Choroid plexus epithelial cell (primary cell): ENCODE results near the gene CCDC85A.

ENCODE experiments used
- DNase-seq: peaks from one replicate; pipeline ENCODE4 v3.0.0-alpha.2; 2010; ENCODE audit warnings: low read depth
- H3K4me3 ChIP-seq: 2 replicates; pipeline ENCODE4 v1.5.1; 2011; ENCODE audit warnings: low read depth, mild to moderate bottlenecking, control low read depth, low read length, moderate library complexity
- TF ChIP-seq, protein P1 (sequence below): conservative IDR thresholded peaks from 2 replicates; pipeline ENCODE4 v1.5.1; 2011; ENCODE audit warnings: low read depth, mild to moderate bottlenecking, control low read depth, inconsistent platforms, low read length, moderate library complexity

Gene CCDC85A

DNA sequence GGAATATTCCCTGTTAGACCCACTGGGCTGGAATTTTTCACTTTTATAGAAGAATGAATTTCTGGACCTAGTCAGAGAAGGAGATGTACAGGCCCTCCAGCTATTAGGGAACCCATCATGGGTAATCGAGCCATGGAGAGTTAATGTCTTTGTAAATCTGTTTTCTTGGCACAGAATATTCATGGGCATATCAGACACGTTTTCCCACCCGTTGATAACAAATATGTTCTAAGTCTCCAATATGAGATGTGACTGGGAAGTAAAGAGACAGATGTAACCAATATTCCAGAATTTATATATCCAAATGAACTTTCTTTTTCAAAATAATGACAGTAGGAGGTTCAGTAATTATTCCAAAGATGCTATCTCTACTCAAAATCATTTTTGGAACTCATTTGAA, 38.7 kb downstream of the CCDC85A start:
- DNase-seq = no peak
- TF ChIP-seq, protein P1, sequence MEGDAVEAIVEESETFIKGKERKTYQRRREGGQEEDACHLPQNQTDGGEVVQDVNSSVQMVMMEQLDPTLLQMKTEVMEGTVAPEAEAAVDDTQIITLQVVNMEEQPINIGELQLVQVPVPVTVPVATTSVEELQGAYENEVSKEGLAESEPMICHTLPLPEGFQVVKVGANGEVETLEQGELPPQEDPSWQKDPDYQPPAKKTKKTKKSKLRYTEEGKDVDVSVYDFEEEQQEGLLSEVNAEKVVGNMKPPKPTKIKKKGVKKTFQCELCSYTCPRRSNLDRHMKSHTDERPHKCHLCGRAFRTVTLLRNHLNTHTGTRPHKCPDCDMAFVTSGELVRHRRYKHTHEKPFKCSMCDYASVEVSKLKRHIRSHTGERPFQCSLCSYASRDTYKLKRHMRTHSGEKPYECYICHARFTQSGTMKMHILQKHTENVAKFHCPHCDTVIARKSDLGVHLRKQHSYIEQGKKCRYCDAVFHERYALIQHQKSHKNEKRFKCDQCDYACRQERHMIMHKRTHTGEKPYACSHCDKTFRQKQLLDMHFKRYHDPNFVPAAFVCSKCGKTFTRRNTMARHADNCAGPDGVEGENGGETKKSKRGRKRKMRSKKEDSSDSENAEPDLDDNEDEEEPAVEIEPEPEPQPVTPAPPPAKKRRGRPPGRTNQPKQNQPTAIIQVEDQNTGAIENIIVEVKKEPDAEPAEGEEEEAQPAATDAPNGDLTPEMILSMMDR = no peak
- H3K4me3 ChIP-seq = no peak overlapping the region

DNA sequence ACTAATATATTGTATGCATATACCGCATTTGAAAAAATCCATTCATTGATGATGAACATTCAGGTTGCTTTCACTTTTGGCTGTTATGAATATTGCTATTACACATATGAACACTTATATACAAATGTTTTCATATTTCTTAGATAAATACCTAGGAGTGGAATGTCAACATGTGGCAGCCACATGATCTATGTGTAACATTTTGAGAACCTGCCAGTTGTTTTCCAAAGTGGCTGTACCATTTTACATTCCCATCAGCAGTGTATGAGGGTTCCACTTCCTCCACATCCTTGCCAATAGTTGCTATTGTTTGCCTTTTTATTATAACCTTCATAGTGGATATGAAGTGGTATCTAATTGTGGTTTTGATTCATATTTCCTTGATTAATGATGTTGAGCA, 40.5 kb downstream of the CCDC85A start:
- DNase-seq = no peak
- TF ChIP-seq, protein P1 = no peak
- H3K4me3 ChIP-seq = no peak overlapping the region

DNA sequence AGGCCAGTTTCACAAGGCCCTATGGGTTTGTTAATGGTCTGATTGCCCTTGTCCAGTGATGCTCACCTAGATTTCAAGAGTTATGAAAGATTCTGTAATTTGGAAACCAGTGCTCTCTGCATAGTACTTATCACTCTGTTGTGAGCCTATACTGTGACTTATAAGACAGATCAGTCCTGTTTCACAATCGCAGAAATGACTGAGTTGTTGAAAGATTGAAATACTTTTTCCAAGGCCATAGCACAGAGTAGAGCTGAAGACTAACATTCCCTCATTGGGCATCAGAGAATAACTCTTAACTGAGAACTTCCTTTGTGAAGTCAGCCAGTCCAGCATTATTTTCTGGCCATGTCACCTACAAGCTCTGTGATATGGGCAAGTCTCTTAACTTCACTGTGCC, 44.0 kb downstream of the CCDC85A start:
- H3K4me3 ChIP-seq = no peak overlapping the region
- TF ChIP-seq, protein P1 = no peak
- no peak for DNase-seq

DNA sequence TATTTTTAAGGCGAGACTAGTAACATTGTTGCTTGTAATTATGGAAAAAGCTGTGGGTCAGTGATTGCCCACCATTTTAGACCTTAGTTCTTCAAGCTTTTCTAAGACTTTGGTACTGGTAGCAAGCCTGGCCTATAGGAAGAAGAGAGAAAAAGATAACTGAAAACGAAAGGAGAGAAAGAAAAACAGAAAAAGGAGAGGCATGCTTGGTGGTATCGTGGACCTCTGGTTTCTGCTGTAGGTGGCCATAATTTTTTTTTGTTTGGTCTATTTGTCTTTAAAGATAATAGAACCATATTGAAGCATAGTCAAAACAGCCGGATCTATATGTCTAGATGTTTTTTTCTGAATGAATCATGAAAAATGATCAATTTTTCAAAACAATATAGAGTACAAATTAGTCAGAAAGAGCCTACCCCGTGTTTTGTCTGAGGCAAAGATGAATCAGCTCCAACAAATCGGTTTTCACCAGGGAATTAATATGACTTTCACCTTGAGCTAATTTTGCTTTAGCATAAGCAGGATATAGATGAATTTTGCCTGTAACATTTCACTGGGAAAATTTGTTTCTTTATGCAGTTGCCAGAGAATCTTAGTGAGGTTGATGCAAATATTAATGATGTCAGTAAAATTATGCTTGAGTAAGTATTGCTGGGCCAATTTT, 45.7 kb downstream of the CCDC85A start:
- no peak for DNase-seq
- TF ChIP-seq, protein P1 = no peak
- no peak overlapping the region for H3K4me3 ChIP-seq

DNA sequence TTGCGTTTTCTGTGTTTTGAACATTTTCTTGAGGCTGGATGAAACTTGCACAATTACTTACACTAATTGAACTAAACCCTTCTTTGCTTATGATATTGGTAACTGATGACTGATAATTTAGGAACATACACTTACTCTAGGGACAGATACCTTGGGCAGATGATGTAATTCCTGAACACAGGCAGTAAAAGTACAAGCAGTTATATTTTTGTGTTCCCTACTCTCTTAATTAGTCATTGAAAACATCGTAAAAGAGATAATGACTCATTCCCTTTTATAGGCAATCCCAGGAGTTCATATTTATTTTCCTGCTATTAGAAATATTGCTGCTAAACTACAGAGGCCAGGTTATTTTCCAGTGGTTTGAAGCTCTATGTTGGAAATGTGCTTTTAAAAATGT, 46.4 kb downstream of the CCDC85A start:
- H3K4me3 ChIP-seq = no peak overlapping the region
- no peak for DNase-seq
- TF ChIP-seq, protein P1 = no peak

DNA sequence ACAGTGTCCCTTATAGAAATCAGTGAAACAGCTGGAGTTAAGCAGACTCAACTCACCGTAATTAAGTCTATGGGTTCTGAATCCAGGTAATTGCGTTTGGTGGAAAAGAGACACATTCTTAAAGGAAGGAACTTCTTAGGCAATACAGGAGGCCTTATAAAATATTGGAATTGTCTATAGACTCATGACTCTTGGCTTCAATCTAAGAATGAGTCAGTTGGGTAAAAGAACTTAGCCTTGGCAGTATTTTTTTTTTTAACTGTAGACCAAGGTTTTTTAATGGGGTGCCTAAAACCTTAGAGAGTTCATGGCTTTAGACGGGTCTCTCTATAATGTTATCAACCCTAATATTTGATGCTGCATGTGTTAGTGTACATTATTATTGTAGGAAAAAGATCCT, 47.6 kb downstream of the CCDC85A start:
- TF ChIP-seq, protein P1 = no peak
- no peak for DNase-seq
- no peak overlapping the region for H3K4me3 ChIP-seq

DNA sequence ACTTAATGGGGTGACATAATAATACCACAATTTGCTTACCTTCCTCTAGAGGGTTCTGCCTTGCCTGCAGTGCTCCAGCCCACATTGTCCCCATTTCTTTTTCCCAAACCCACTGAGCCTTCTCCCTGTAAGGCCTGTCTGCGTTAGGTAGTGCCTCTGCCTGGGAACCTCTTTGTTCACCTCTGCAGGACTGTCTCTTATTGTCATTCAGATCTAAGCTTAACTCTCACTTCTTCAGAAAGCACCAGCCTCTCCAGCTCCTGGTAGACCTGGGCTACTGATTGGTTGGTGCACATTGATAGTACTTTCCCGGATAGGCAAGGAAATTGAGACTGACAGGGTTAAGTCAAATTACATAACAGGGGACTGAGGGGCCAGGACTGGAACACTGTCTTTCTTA, 49.1 kb downstream of the CCDC85A start:
- TF ChIP-seq, protein P1 = no peak
- no peak for DNase-seq
- H3K4me3 ChIP-seq = no peak overlapping the region
